Measurements from ENCODE around the gene APPL2. TPM values are rescaled to one million over a fixed set of nuclear protein-coding genes. Genes with fewer than 3 reads are reported as not detected.
"Not testable (repeated sequence)": the region's sequence is repeated elsewhere in the genome, so short reads cannot be mapped to it uniquely, and the experiment has no call there.

APPL2 gene
- total RNA-seq, 1 experiment from 2014 or later = 49.2 TPM

DNA sequence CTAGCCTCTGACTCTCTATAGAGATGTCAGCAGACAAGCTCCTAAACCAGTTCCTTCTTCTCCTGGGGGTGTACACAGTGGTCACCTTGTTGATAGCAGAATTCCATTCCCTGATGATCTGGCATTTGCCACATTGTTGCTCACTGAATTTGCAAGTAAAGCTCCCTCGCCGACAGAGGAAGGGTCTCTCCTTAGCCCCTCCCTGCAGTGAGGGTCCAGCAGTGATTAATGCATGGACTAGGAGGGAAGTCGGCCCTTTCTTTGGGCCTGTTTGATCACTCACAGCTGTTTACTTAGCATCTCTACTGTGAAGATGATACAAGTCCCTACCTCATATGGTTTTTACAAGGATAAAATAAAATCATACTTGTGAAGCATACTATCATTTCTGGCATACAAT lies 23.3 kb upstream of the APPL2 start:
- no peak overlapping the region for H3K4me3 Mint-ChIP-seq (ENCODE audit: unreplicated experiment)
- no peaks in the 10 kb centered on the region for H3K27me3 ChIP-seq (replicated peaks; ENCODE audit: control insufficient read depth, insufficient read depth, low read length)
- ChIA-PET POLR2A (no interaction called here), CTCF (no interaction called here)
- peaks cover 5% of the 10 kb centered on the region; the same call in 1 of the 2 replicates for H3K4me1 ChIP-seq
- no peaks in the 10 kb centered on the region for H3K36me3 Mint-ChIP-seq (ENCODE audit: insufficient read depth, unreplicated experiment)
- DNase-seq = no peak
- H3K9me3 ChIP-seq = no peaks in the 10 kb centered on the region
- no TSS peak for BruUV-seq (replicated peaks)
- peaks cover 17% of the 10 kb centered on the region for H3K4me1 Mint-ChIP-seq (ENCODE audit: low read depth, unreplicated experiment)
- no peaks in the 10 kb centered on the region for H3K27me3 Mint-ChIP-seq (ENCODE audit: insufficient read depth, unreplicated experiment)
- no peak overlapping the region for H3K4me3 ChIP-seq (ENCODE audit: low read depth, low read length)
- no peaks in the 10 kb centered on the region for H3K36me3 ChIP-seq (ENCODE audit: control insufficient read depth, insufficient read depth, low read length)
- no peak for TF ChIP-seq CTCF (IDR thresholded peaks at IDR 0.05; ENCODE audit: insufficient read depth in 1 of 2, low read depth in 1 of 2, low read length in 1 of 2, severe bottlenecking in 1 of 2, unreplicated experiment in 1 of 2)
- intact Hi-C loops (cut with micrococcal nuclease; ENCODE audit: unreplicated experiment) = no loop called here
- H3K9me3 Mint-ChIP-seq (ENCODE audit: unreplicated experiment) = no peaks in the 10 kb centered on the region
- no peak overlapping the region for H3K27ac Mint-ChIP-seq (ENCODE audit: unreplicated experiment)

DNA sequence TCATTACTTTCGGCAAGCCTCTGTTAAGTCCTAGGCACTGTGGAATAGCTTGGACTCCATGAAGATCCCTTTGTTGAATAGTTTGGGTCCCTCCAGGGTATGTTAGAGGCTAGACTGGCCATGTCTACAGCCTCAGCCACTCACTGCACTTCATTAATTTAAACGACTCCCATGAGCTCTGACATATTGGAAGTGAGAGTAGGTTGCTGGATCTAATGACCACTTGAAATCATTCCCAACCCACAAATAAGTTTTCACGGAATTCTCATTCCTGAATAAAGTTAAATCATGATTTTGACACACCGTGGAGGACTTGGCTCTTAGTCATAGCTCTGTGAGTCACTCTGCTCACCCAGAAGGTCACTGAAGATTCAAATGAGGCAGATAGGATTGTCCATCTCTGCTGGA lies 21.4 kb upstream of the APPL2 start:
- no peak for DNase-seq
- no TSS peak for BruUV-seq (replicated peaks)
- Histone ChIP-seq H3K9me3 (no peaks in the 10 kb centered on the region), H3K36me3 (ENCODE audit: control insufficient read depth, insufficient read depth, low read length) (no peaks in the 10 kb centered on the region), H3K4me3 (ENCODE audit: low read depth, low read length) (no peak overlapping the region), H3K27me3 (replicated peaks; ENCODE audit: control insufficient read depth, insufficient read depth, low read length) (no peaks in the 10 kb centered on the region), H3K4me1 (peaks cover 14% of the 10 kb centered on the region; the same call in 1 of the 2 replicates)
- Mint-ChIP-seq H3K27me3 (ENCODE audit: insufficient read depth, unreplicated experiment) (no peaks in the 10 kb centered on the region), H3K4me1 (ENCODE audit: low read depth, unreplicated experiment) (peaks cover 28% of the 10 kb centered on the region), H3K9me3 (ENCODE audit: unreplicated experiment) (no peaks in the 10 kb centered on the region), H3K27ac (ENCODE audit: unreplicated experiment) (no peak overlapping the region), H3K4me3 (ENCODE audit: unreplicated experiment) (no peak overlapping the region), H3K36me3 (ENCODE audit: insufficient read depth, unreplicated experiment) (no peaks in the 10 kb centered on the region)
- POLR2A ChIA-PET = no interaction called here
- no peak for TF ChIP-seq CTCF (IDR thresholded peaks at IDR 0.05; ENCODE audit: insufficient read depth in 1 of 2, low read depth in 1 of 2, low read length in 1 of 2, severe bottlenecking in 1 of 2, unreplicated experiment in 1 of 2)
- CTCF ChIA-PET = no interaction called here
- intact Hi-C loops (cut with micrococcal nuclease; ENCODE audit: unreplicated experiment) = no loop called here

- H3K36me3 Mint-ChIP-seq (ENCODE audit: insufficient read depth, unreplicated experiment) = no peaks in the 10 kb centered on the region
- intact Hi-C loops (cut with micrococcal nuclease; ENCODE audit: unreplicated experiment) = no loop called here
Observed at GRCh38 chr12:105256921-105257320, 20.9 kb upstream of the APPL2 start.

DNA sequence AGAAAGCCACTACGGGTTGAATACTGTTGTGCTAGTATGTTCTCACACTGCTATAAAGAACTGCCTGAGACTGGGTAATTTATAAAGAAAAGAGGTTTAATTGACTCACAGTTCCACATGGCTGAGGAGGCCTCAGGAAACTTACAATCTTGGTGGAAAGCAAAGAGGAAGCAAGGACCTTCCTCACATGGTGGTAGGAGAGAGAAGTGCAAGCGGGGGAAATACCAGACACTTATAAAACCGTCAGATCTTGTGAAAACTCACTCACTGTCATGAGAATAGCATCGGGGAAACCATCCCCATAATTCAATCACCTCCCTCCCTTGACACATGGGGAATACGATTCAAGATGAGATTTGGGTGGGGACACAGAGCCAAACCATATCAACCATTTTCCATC lies 20.5 kb upstream of the APPL2 start:
- H3K4me1 Mint-ChIP-seq (ENCODE audit: low read depth, unreplicated experiment) = peaks cover 28% of the 10 kb centered on the region
- BruUV-seq (replicated peaks); DNase-seq: not testable (repeated sequence)

More at GRCh38 chr12:105256921-105257320, 20.9 kb upstream of the APPL2 start:
- Mint-ChIP-seq H3K4me1 (ENCODE audit: low read depth, unreplicated experiment) (peaks cover 28% of the 10 kb centered on the region), H3K4me3 (ENCODE audit: unreplicated experiment) (no peak overlapping the region), H3K9me3 (ENCODE audit: unreplicated experiment) (no peaks in the 10 kb centered on the region), H3K27ac (ENCODE audit: unreplicated experiment) (no peak overlapping the region), H3K27me3 (ENCODE audit: insufficient read depth, unreplicated experiment) (no peaks in the 10 kb centered on the region)
- CTCF ChIA-PET = no interaction called here
- H3K4me1 ChIP-seq = peaks cover 14% of the 10 kb centered on the region; the same call in 1 of the 2 replicates
- DNase-seq = no peak
- TF ChIP-seq CTCF (IDR thresholded peaks at IDR 0.05; ENCODE audit: insufficient read depth in 1 of 2, low read depth in 1 of 2, low read length in 1 of 2, severe bottlenecking in 1 of 2, unreplicated experiment in 1 of 2) = no peak
- no peaks in the 10 kb centered on the region for H3K36me3 ChIP-seq (ENCODE audit: control insufficient read depth, insufficient read depth, low read length)
- no peak overlapping the region for H3K4me3 ChIP-seq (ENCODE audit: low read depth, low read length)
- no TSS peak for BruUV-seq (replicated peaks)
- H3K27me3 ChIP-seq (replicated peaks; ENCODE audit: control insufficient read depth, insufficient read depth, low read length) = no peaks in the 10 kb centered on the region
- no peaks in the 10 kb centered on the region for H3K9me3 ChIP-seq
- POLR2A ChIA-PET = no interaction called here

More for the DNA sequence above, 20.5 kb upstream of the APPL2 start:
- H3K9me3 ChIP-seq; H3K4me3 Mint-ChIP-seq (ENCODE audit: unreplicated experiment); H3K36me3 Mint-ChIP-seq (ENCODE audit: insufficient read depth, unreplicated experiment); intact Hi-C loops (cut with micrococcal nuclease; ENCODE audit: unreplicated experiment); H3K27me3 ChIP-seq (replicated peaks; ENCODE audit: control insufficient read depth, insufficient read depth, low read length); H3K27ac Mint-ChIP-seq (ENCODE audit: unreplicated experiment); H3K9me3 Mint-ChIP-seq (ENCODE audit: unreplicated experiment); CTCF ChIA-PET; POLR2A ChIA-PET; H3K4me3 ChIP-seq (ENCODE audit: low read depth, low read length); H3K36me3 ChIP-seq (ENCODE audit: control insufficient read depth, insufficient read depth, low read length); H3K27me3 Mint-ChIP-seq (ENCODE audit: insufficient read depth, unreplicated experiment): not testable (repeated sequence)
- H3K4me1 ChIP-seq = peaks cover 14% of the 10 kb centered on the region; the same call in 1 of the 2 replicates

Measured in Caco-2 (cell line).